ENCODE measurements around the gene SLC26A11. TPM values are rescaled to one million over a fixed set of nuclear protein-coding genes. Genes with fewer than 3 reads are reported as not detected.

SLC26A11 gene
- polyA plus RNA-seq, 2 of the 4 experiments (the other 2 are of a cell fraction) = 8.3 to 13.7 TPM

GRCh38 chr17:80202197-80202596 lies 18.0 kb upstream of the SLC26A11 start:
- ATAC-seq (no peak), DNase-seq (ENCODE audit: low read depth in 1 of 2, low spot score in 1 of 2) (no peak), FAIRE-seq (no peak)
- Histone ChIP-seq H3K27ac (no peak overlapping the region), H3K4me2 (no peak overlapping the region), H3K9me3 (no peaks in the 10 kb centered on the region), H3K4me1 (peaks cover 6% of the 10 kb centered on the region; the same call in 2 of the 3 replicates), H3K4me3 (no peak overlapping the region)
- ChIA-PET CTCF (interaction anchor here (0.8 to 2.5 kb wide), 5 partner anchors 10 to 101 kb away, joined by 3 to 12 read pairs (median 6); partner anchors contain the start of gene GAA), POLR2A (no interaction called here)
- TF ChIP-seq EHF (CRISPR knock-in tag; IDR thresholded peaks at IDR 0.05) (no peak), CEBPB (IDR thresholded peaks at IDR 0.05) (no peak), KDM1A (IDR thresholded peaks at IDR 0.05; ENCODE audit: low read depth) (no peak), TFCP2L1 (CRISPR knock-in tag; IDR thresholded peaks at IDR 0.05) (no peak), CHD4 (IDR thresholded peaks at IDR 0.05; ENCODE audit: borderline replicate concordance) (no peak), MAFK (IDR thresholded peaks at IDR 0.05; ENCODE audit: partially characterized antibody) (no peak), JUN (IDR thresholded peaks at IDR 0.05) (no peak), NPAS2 (CRISPR knock-in tag; IDR thresholded peaks at IDR 0.05; ENCODE audit: borderline replicate concordance) (no peak), ESRRA (IDR thresholded peaks at IDR 0.05; ENCODE audit: borderline replicate concordance, low read length) (no peak), E2F6 (IDR thresholded peaks at IDR 0.05; ENCODE audit: borderline replicate concordance, low read depth) (no peak), RNF2 (IDR thresholded peaks at IDR 0.05; ENCODE audit: borderline replicate concordance, low read depth) (no peak), POLR2A (IDR thresholded peaks at IDR 0.05; ENCODE audit: low read length) (no peak), ATOH8 (CRISPR knock-in tag; IDR thresholded peaks at IDR 0.05; ENCODE audit: low read depth) (no peak), GATA3 (IDR thresholded peaks at IDR 0.05; ENCODE audit: borderline replicate concordance) (no peak)
- 95% methylated on average over 17 of the region's 17 CpGs for WGBS (ENCODE audit: missing lambda C conversion rate)

DNA sequence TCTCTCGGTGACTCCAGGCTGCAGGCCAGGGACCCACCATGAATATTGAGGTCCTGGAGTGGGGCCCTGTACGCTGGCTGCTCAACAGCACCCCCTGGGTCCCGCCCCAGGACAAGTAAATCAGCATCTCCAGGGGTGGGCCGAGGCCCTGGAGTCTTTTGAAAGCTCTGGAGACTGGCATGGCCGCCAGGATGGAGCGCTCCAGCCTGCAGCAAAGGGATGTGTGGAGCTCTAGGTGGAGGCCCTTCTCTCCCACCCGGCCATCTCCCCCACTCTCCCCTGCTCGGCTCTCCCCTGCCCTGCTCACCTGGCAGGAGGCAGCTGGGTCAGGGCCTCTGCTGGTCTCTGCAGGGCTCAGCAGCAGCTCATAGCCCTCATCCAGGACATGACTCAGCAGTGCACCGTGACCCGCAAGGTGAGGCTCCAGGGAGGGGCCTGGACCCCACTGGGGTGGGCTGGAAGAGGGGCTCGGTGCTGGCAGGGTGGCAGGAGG lies 16.7 kb upstream of the SLC26A11 start:
- TF ChIP-seq HEYL (CRISPR knock-in tag; IDR thresholded peaks at IDR 0.05) = no peak
- no peak for TF ChIP-seq TFCP2L1 (CRISPR knock-in tag; IDR thresholded peaks at IDR 0.05)
- TF ChIP-seq SMC3 (IDR thresholded peaks at IDR 0.05) = no peak
- TF ChIP-seq BHLHE40 (IDR thresholded peaks at IDR 0.05; ENCODE audit: low read depth, low read length) = no peak
- DNase-seq (ENCODE audit: low read depth in 1 of 2, low spot score in 1 of 2) (no peak), FAIRE-seq (no peak), ATAC-seq (peak; percentile 16 to 18; a peak in 2 of 6 replicates)
- POLR2A ChIA-PET = interaction anchor here (0.8 kb wide), 1 partner anchor 70 kb away, joined by 3 read pairs; no protein-coding TSS in a partner anchor
- CTCF ChIA-PET = interaction anchor here (0.7 to 2.5 kb wide), 6 partner anchors 8 to 102 kb away, joined by 3 to 12 read pairs (median 6); partner anchors contain the start of gene GAA
- WGBS (ENCODE audit: missing lambda C conversion rate) = 86% methylated on average over 11 of the region's 11 CpGs
- peak overlapping the region in 1 of 2 experiments; percentile 62; a peak in 2 of 6 replicates for H3K27ac ChIP-seq
- no peak overlapping the region for H3K4me3 ChIP-seq
- H3K9me3 ChIP-seq = no peaks in the 10 kb centered on the region
- H3K4me1 ChIP-seq = peaks cover 6% of the 10 kb centered on the region; the same call in 2 of the 3 replicates
- H3K4me2 ChIP-seq = no peak overlapping the region

DNA sequence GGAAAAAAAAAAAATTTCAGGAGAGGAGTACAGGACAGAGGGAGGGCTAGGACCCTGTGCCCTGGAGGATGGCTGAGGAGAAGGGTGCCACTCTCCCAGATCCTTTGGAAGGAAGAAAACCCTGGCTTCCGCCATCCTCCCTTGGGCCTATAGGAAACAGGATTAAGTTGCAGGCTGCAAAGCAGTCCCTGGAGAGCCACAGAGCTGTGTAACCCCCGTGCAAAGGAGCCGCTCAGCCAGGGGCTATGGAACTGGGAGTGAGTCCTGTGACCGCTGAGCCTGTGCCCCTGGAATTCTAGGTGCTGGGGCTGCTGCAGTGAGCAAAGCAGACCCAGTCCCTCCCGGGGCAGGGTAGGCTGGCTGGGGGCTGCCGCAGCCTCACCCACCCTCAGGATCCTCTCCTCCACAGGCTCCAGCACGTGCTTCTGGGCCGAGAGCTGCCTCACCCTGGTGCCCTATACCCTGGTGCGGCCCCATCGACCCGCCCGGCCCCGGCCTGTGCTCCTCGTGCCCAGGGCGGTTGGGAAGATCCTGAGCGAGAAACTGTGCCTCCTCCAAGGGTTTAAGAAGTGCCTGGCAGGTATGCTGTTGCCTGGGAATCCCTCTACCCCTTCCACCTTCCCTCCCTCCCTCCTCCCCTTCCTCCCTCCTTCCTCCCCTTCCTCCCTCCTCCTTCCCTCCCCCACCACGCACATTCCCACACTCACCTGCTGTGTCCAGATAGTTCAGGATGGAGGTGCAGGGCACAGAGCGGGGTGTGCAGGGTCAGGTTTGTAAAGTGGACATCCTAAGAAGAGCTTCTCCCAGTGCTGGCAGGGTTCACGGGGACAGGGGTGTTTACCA lies 15.4 kb upstream of the SLC26A11 start:
- FAIRE-seq = no peak
- ChIA-PET POLR2A (no interaction called here), CTCF (interaction anchor here (0.6 to 2.5 kb wide), 7 partner anchors 9 to 1631 kb away, joined by 3 to 12 read pairs (median 4); no protein-coding TSS in a partner anchor)
- H3K27ac ChIP-seq = no peak overlapping the region
- 89% methylated on average over 18 of the region's 19 CpGs for WGBS (ENCODE audit: missing lambda C conversion rate)
- ATAC-seq = peak in 1 of 2 experiments; percentile 10; a peak in 1 of 6 replicates
- DNase-seq (ENCODE audit: low read depth in 1 of 2, low spot score in 1 of 2) = no peak
- H3K9me3 ChIP-seq = no peaks in the 10 kb centered on the region
- no peak for TF ChIP-seq HEYL (CRISPR knock-in tag; IDR thresholded peaks at IDR 0.05)
- no peak for TF ChIP-seq ELK1 (IDR thresholded peaks at IDR 0.05; ENCODE audit: low read depth, low read length)
- no peak for TF ChIP-seq ZNF302 (CRISPR knock-in tag; IDR thresholded peaks at IDR 0.05)
- no peak for TF ChIP-seq HOXA7 (CRISPR knock-in tag; IDR thresholded peaks at IDR 0.05)
- TF ChIP-seq EHF (CRISPR knock-in tag; IDR thresholded peaks at IDR 0.05) = no peak
- TF ChIP-seq TP53 (CRISPR knock-in tag; IDR thresholded peaks at IDR 0.05) = no peak
- no peak for TF ChIP-seq HDAC2 (IDR thresholded peaks at IDR 0.05)
- H3K4me1 ChIP-seq = peaks cover 6% of the 10 kb centered on the region; the same call in 2 of the 3 replicates
- H3K4me2 ChIP-seq = no peak overlapping the region
- no peak overlapping the region for H3K4me3 ChIP-seq

Measured in A549 (cell line).